ENCODE measurements around the gene MAN1C1. TPM values are rescaled to one million over a fixed set of nuclear protein-coding genes. Genes with fewer than 3 reads are reported as not detected.
"Not testable (repeated sequence)": the region's sequence is repeated elsewhere in the genome, so short reads cannot be mapped to it uniquely, and the experiment has no call there.

MAN1C1 gene
- total RNA-seq, 2 experiments from 2014 or later = 22.3 to 24.1 TPM

GRCh38 chr1:25657883-25658760 lies 41.5 kb downstream of the MAN1C1 start:
- CTCF ChIA-PET = no interaction called here
- H3K27ac Mint-ChIP-seq = no peak overlapping the region
- POLR2A ChIA-PET = no interaction called here
- peaks cover 2% of the 10 kb centered on the region for H3K36me3 Mint-ChIP-seq (ENCODE audit: low read depth)
- DNase-seq = no peak
- H3K4me1 Mint-ChIP-seq = no peaks in the 10 kb centered on the region
- no peak overlapping the region for H3K4me3 Mint-ChIP-seq
- no peaks in the 10 kb centered on the region for H3K9me3 Mint-ChIP-seq
- H3K27me3 Mint-ChIP-seq = peaks cover 19% of the 10 kb centered on the region

DNA sequence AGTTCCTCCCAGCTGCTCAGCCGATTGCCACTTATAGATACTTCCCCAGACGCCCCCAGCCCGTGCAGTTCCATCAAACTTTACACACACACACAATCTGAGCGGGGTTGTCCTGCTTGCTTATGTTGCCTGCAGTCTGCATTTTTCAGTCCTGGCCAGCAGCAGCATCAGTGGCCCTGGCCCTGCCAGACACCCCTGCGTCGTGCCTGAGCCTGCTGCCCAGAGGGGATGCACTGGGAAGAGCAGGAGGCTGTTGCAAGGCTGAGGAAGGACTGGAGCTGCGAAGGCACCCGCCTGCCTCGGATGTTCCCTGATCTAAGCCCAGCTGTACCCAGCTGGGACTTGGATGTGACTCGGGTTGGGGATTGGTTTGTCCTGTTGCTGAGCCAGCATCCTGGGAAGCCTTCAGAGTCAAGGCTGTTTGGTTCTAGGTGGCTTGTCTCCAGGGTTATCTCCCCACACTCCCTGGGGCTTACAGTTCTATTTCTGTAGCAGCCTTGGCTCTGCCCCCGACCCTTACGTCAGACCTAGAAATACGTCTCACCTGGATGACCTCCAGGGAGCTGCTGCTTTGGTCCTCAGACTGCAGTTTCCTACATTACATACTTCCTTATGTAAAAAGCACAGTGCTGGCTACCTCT lies 42.3 kb downstream of the MAN1C1 start:
- Mint-ChIP-seq H3K4me1 (no peaks in the 10 kb centered on the region), H3K27ac (no peak overlapping the region), H3K9me3 (no peaks in the 10 kb centered on the region), H3K4me3 (no peak overlapping the region), H3K36me3 (ENCODE audit: low read depth) (peaks cover 2% of the 10 kb centered on the region), H3K27me3 (peaks cover 19% of the 10 kb centered on the region)
- CTCF ChIA-PET = no interaction called here
- POLR2A ChIA-PET = no interaction called here
- DNase-seq = no peak

GRCh38 chr1:25661043-25661815 lies 44.6 kb downstream of the MAN1C1 start:
- H3K27ac Mint-ChIP-seq = no peak overlapping the region
- ChIA-PET CTCF (no interaction called here), POLR2A (no interaction called here)
- no peak overlapping the region for H3K4me3 Mint-ChIP-seq
- H3K36me3 Mint-ChIP-seq (ENCODE audit: low read depth) = peaks cover 2% of the 10 kb centered on the region
- no peak for DNase-seq
- peaks cover 19% of the 10 kb centered on the region for H3K27me3 Mint-ChIP-seq
- no peaks in the 10 kb centered on the region for H3K9me3 Mint-ChIP-seq
- no peaks in the 10 kb centered on the region for H3K4me1 Mint-ChIP-seq

GRCh38 chr1:25662061-25662460 lies 45.5 kb downstream of the MAN1C1 start:
- H3K27ac Mint-ChIP-seq = no peak overlapping the region
- peaks cover 2% of the 10 kb centered on the region for H3K36me3 Mint-ChIP-seq (ENCODE audit: low read depth)
- ChIA-PET CTCF (no interaction called here), POLR2A (no interaction called here)
- no peaks in the 10 kb centered on the region for H3K4me1 Mint-ChIP-seq
- peaks cover 23% of the 10 kb centered on the region for H3K27me3 Mint-ChIP-seq
- no peak for DNase-seq
- H3K4me3 Mint-ChIP-seq = no peak overlapping the region
- no peaks in the 10 kb centered on the region for H3K9me3 Mint-ChIP-seq

DNA sequence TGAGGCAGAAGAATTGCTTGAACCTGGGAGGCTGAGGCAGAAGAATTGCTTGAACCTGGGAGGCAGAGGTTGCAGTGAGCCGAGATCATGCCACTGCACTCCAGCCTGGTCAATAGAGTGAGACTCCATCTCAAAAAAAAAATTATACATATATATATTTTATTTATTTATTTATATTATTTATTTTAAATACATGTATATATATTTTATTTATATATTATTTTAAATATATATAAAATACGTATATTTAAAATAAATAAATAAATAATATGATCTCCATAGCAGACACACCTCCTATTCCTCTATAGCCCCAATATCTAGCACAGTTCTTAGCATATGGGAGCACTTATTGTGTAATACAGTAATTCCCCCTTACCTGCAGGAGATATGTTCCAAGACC lies 46.4 kb downstream of the MAN1C1 start:
- H3K27ac Mint-ChIP-seq; H3K36me3 Mint-ChIP-seq (ENCODE audit: low read depth); DNase-seq; H3K4me3 Mint-ChIP-seq; CTCF ChIA-PET; H3K4me1 Mint-ChIP-seq; H3K9me3 Mint-ChIP-seq; POLR2A ChIA-PET: not testable (repeated sequence)
- H3K27me3 Mint-ChIP-seq = peaks cover 28% of the 10 kb centered on the region

GRCh38 chr1:25664357-25665199 lies 48.0 kb downstream of the MAN1C1 start:
- Mint-ChIP-seq H3K9me3 (no peaks in the 10 kb centered on the region), H3K36me3 (ENCODE audit: low read depth) (no peaks in the 10 kb centered on the region), H3K27me3 (peaks cover 31% of the 10 kb centered on the region), H3K4me1 (peaks cover 8% of the 10 kb centered on the region), H3K4me3 (no peak overlapping the region), H3K27ac (no peak overlapping the region)
- ChIA-PET CTCF (interaction anchor here (0.7 kb wide), 1 partner anchor 384 kb away, joined by 3 read pairs; no protein-coding TSS in a partner anchor), POLR2A (no interaction called here)
- no peak for DNase-seq

- POLR2A ChIA-PET = interaction anchor here (0.8 to 1.0 kb wide), 2 partner anchors 13 to 64 kb away, joined by 3 read pairs; no protein-coding TSS in a partner anchor
- no peak for DNase-seq
- no peak overlapping the region for H3K4me3 Mint-ChIP-seq
- H3K4me1 Mint-ChIP-seq = peaks cover 8% of the 10 kb centered on the region
- H3K9me3 Mint-ChIP-seq = no peaks in the 10 kb centered on the region
- H3K27me3 Mint-ChIP-seq = peaks cover 37% of the 10 kb centered on the region
- CTCF ChIA-PET = interaction anchor here (0.7 to 0.9 kb wide), 2 partner anchors 44 to 47 kb away, joined by 3 to 5 read pairs; no protein-coding TSS in a partner anchor
- H3K36me3 Mint-ChIP-seq (ENCODE audit: low read depth) = peaks cover 10% of the 10 kb centered on the region
- H3K27ac Mint-ChIP-seq = no peak overlapping the region
These were observed 49.9 kb downstream of the MAN1C1 start for GRCh38 chr1:25666460-25666859.

DNA sequence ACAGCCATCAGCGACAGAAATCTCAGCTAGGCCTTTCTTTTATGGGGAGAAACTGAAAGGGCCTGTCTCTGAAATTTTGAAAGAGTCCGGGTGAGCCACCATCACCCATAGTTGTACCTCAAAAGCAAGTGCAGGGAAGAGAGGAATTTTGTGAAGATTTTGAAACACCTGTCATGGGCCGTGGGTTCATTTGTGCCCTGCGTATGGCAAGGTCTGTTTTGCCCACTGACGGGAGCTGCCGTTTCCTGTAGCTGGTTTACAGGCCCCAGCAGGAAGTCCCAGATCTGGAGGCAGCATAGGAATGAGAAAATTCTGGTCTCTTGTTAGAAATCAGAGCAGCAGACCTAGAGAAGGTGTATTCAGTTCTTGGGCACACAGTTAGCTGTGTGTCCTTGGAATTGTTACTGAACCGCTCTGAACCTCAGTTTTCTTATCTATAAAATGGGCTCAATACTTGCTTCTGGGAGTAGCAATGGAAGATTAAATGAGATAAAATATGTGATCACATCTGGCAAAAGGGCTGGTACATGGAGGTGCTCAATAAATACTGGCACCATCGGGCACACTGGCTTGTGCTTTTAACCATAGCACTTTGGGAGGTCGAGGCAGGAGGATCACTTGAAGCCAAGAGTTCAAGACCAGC lies 52.5 kb downstream of the MAN1C1 start:
- Mint-ChIP-seq H3K27ac (no peak overlapping the region), H3K9me3 (no peaks in the 10 kb centered on the region), H3K27me3 (peaks cover 52% of the 10 kb centered on the region), H3K4me3 (no peak overlapping the region), H3K4me1 (peaks cover 16% of the 10 kb centered on the region), H3K36me3 (ENCODE audit: low read depth) (peaks cover 24% of the 10 kb centered on the region)
- no peak for DNase-seq
- POLR2A ChIA-PET = interaction anchor here (0.7 to 1.3 kb wide), 2 partner anchors 27 to 28 kb away, joined by 4 to 5 read pairs; no protein-coding TSS in a partner anchor
- CTCF ChIA-PET = interaction anchor here (0.8 to 1.5 kb wide), 3 partner anchors 17 to 565 kb away, joined by 3 read pairs; partner anchors contain the start of gene CEP85

DNA sequence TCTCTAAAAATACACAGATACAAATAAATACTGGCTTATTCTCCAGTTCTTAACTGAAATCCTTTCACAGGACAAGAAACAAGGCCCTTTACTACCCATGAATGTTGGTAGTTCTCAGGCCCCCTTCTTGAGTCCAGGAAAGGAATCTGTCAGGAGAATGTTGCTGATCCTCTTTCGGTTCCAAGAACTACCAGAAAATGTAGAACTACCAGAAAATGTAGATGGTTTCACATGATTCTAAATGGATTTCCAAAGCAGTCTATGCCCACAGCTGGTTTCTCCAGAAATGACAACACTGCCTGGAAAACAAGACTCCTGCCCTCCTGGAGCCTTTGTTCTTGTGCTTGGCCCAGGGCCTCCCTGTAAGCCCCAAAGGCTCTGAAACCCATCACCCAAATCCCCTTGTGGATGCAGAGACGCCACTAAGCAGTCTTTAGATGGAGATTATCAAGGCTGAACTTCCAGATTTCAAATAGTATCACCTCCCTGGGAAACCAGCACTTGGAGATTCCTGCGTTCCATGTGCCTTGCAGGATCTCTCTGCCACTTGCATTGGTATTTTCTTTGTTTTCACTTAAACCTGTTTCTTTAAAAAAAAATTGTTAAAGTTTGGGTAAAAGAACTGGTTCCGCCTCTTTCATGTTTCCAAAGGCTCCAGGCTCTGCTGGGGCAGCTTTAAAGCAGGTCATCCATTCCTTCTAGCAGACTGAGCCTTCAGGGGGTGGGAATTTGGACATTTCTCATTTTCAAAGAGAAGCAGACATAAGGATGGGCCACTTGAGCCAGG lies 53.4 kb downstream of the MAN1C1 start:
- CTCF ChIA-PET = no interaction called here
- POLR2A ChIA-PET = interaction anchor here (0.7 to 0.9 kb wide), 2 partner anchors 27 to 28 kb away, joined by 4 read pairs; no protein-coding TSS in a partner anchor
- H3K4me3 Mint-ChIP-seq = no peak overlapping the region
- no peak overlapping the region for H3K27ac Mint-ChIP-seq
- H3K36me3 Mint-ChIP-seq (ENCODE audit: low read depth) = peaks cover 31% of the 10 kb centered on the region
- peaks cover 25% of the 10 kb centered on the region for H3K4me1 Mint-ChIP-seq
- H3K9me3 Mint-ChIP-seq = no peaks in the 10 kb centered on the region
- DNase-seq = no peak
- H3K27me3 Mint-ChIP-seq = peaks cover 62% of the 10 kb centered on the region

DNA sequence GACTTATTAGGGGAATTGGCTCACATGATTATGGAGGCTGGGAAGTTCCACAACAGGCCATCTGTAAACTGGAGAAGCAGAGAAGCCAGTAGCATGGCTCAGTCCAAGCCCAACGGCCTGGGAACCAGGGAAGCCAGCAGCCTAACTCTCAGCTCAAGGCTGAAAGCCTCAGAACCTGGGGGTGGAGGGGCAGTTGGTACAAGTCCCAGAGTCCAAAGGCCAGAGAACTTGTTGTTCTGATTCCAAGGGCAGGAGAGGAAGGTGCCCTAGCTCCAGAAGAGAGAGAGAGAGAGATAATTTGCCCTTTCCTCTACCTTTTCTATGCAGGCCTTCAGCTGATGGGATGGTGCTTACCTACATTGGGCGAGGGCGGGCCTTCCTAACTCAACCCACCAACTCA lies 55.3 kb downstream of the MAN1C1 start:
- Mint-ChIP-seq H3K4me3 (no peak overlapping the region), H3K27me3 (peaks cover 65% of the 10 kb centered on the region), H3K9me3 (no peaks in the 10 kb centered on the region), H3K36me3 (ENCODE audit: low read depth) (peaks cover 31% of the 10 kb centered on the region), H3K27ac (no peak overlapping the region), H3K4me1 (peaks cover 44% of the 10 kb centered on the region)
- CTCF ChIA-PET = no interaction called here
- POLR2A ChIA-PET = no interaction called here
- no peak for DNase-seq

- no peak for DNase-seq
- no peak overlapping the region for H3K27ac Mint-ChIP-seq
- peaks cover 54% of the 10 kb centered on the region for H3K4me1 Mint-ChIP-seq
- ChIA-PET CTCF (no interaction called here), POLR2A (no interaction called here)
- H3K36me3 Mint-ChIP-seq (ENCODE audit: low read depth) = peaks cover 36% of the 10 kb centered on the region
- H3K27me3 Mint-ChIP-seq = peaks cover 68% of the 10 kb centered on the region
- H3K4me3 Mint-ChIP-seq = no peak overlapping the region
- no peaks in the 10 kb centered on the region for H3K9me3 Mint-ChIP-seq
These were observed 56.3 kb downstream of the MAN1C1 start for GRCh38 chr1:25672763-25673409.

Measured in activated CD4-positive, alpha-beta memory T cell treated with anti-CD3 and anti-CD28 coated beads, Interleukin-2, amount 10 ng/mL, durations not matched to agents 7 days and 5 days (primary cell).